Memory B cell (primary cell): ENCODE measurements around the gene LPP.
"Not testable (repeated sequence)": the region's sequence is repeated elsewhere in the genome, so short reads cannot be mapped to it uniquely, and the experiment has no call there.

Experiments
- ATAC-seq: fragments of 150-1000 bp; cut with Tn5 transposase; 2 replicates; pipeline ENCODE4 v1.10.0; 2021; ENCODE audit warnings: low read depth, mild to moderate bottlenecking, moderate library complexity
- DNase-seq, 2 donors: peaks; one replicate each; pipeline ENCODE4 v3.0.0; 2022; ENCODE audit warnings: low spot score in 2 of 2
- H3K27ac Mint-ChIP-seq: one replicate; pipeline ENCODE4 v1.8.0; 2022; ENCODE audit warnings: mild to moderate bottlenecking, moderate library complexity, mixed read lengths
- H3K27me3 Mint-ChIP-seq: one replicate; pipeline ENCODE4 v1.8.0; 2022; ENCODE audit warnings: mixed read lengths
- H3K36me3 Mint-ChIP-seq: one replicate; pipeline ENCODE4 v1.8.0; 2022; ENCODE audit warnings: mild to moderate bottlenecking, mixed read lengths
- H3K4me1 Mint-ChIP-seq: one replicate; pipeline ENCODE4 v1.8.0; 2022; ENCODE audit warnings: mixed read lengths
- H3K4me3 Mint-ChIP-seq: one replicate; pipeline ENCODE4 v1.8.0; 2022; ENCODE audit warnings: mild to moderate bottlenecking, moderate library complexity, mixed read lengths
- H3K9me3 Mint-ChIP-seq: one replicate; pipeline ENCODE4 v1.8.0; 2022; ENCODE audit warnings: mixed read lengths

LPP gene

GRCh38 chr3:188416041-188416440 is 262.1 kb downstream of the LPP start:
- Mint-ChIP-seq H3K27ac (no peak overlapping the region), H3K4me1 (peaks cover 17% of the 10 kb centered on the region), H3K27me3 (no peaks in the 10 kb centered on the region), H3K4me3 (no peak overlapping the region), H3K9me3 (no peaks in the 10 kb centered on the region), H3K36me3 (peaks cover 2% of the 10 kb centered on the region)
- DNase-seq (no peak), ATAC-seq (no peak)

- peaks cover under 1% of the 10 kb centered on the region for H3K36me3 Mint-ChIP-seq
- H3K4me1 Mint-ChIP-seq: peaks cover 24% of the 10 kb centered on the region
- no peaks in the 10 kb centered on the region for H3K27me3 Mint-ChIP-seq
- peak overlapping the region; percentile 19 for H3K4me3 Mint-ChIP-seq
- ATAC-seq: no peak
- peak overlapping the region; percentile 76 for H3K27ac Mint-ChIP-seq
- no peak for DNase-seq
- no peaks in the 10 kb centered on the region for H3K9me3 Mint-ChIP-seq
Measured at GRCh38 chr3:188417271-188417696, 263.3 kb downstream of the LPP start.

GRCh38 chr3:188417766-188418165 is 263.8 kb downstream of the LPP start:
- H3K27me3 Mint-ChIP-seq: no peaks in the 10 kb centered on the region
- H3K4me3 Mint-ChIP-seq: peak overlapping the region; percentile 19
- peaks cover 2% of the 10 kb centered on the region for H3K9me3 Mint-ChIP-seq
- H3K4me1 Mint-ChIP-seq: peaks cover 27% of the 10 kb centered on the region
- H3K36me3 Mint-ChIP-seq: no peaks in the 10 kb centered on the region
- DNase-seq (no peak), ATAC-seq (no peak)
- H3K27ac Mint-ChIP-seq: peak overlapping the region; percentile 76

DNA sequence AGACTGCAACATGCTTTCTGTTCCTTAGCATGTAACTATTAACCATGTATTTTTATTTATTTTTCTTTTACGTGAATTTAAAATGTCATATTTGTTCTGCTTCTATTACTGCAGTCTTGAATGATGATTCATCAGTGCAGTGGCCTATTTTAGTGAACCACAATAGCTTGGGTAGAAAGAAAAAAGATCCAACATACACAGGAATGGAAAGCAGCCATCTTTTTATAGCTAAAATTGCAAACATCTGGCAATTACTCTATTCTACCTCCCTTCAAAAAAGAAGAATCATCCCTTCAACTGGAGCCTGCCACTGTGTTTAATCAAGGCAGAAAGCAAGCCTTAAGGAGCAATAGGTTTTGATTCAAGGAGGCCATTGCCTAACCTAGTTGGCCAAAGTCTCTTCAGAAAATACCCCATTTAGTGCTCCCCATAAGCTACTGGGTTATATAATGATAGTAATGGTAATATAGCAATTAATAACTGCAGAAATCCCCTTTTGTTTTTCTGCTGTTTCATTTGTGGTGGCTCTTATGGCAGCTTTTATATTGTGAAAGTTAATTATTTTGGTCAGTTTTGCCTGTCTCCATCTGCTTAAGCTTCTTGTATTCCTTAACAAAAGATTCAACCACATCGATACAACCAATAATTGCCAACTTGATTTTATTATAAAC is 267.3 kb downstream of the LPP start:
- peak; percentile 45 for ATAC-seq
- peak overlapping the region; percentile 99 for H3K27ac Mint-ChIP-seq
- no peak for DNase-seq
- peak overlapping the region; percentile 57 for H3K4me3 Mint-ChIP-seq
- peaks cover 8% of the 10 kb centered on the region for H3K9me3 Mint-ChIP-seq
- H3K27me3 Mint-ChIP-seq: no peaks in the 10 kb centered on the region
- H3K36me3 Mint-ChIP-seq: peaks cover 15% of the 10 kb centered on the region
- peaks cover 50% of the 10 kb centered on the region for H3K4me1 Mint-ChIP-seq

GRCh38 chr3:188421836-188422540 is 268.0 kb downstream of the LPP start:
- DNase-seq (peak in 1 of 2 donors; percentile 76), ATAC-seq (peak; percentile 94)
- Mint-ChIP-seq H3K27ac (peak overlapping the region; percentile 99), H3K4me1 (peaks cover 46% of the 10 kb centered on the region), H3K4me3 (peak overlapping the region; percentile 57), H3K9me3 (peaks cover 11% of the 10 kb centered on the region), H3K27me3 (no peaks in the 10 kb centered on the region), H3K36me3 (peaks cover 20% of the 10 kb centered on the region)

DNA sequence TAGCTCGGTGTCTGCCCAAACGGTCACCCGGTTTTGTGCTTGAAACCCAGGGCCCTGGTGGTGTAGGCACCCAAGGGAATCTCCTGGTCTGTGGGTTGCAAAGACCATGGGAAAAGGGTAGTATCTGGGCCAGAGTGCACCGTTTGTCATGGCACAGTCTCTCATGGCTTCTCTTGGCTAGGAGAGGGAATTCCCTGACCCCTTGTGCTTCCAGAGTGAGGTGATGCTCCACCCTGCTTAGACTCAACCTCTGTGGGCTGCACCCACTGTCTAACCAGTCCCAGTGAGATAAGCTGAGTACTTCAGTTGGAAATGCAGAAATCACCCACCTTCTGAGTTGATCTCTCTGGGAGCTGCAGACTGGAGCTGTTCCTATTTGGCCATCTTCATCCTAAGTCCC is 274.0 kb downstream of the LPP start:
- not testable (repeated sequence) for H3K27me3 Mint-ChIP-seq, ATAC-seq, H3K4me3 Mint-ChIP-seq, H3K27ac Mint-ChIP-seq, DNase-seq
- Mint-ChIP-seq H3K36me3 (peaks cover 29% of the 10 kb centered on the region), H3K9me3 (peaks cover 11% of the 10 kb centered on the region), H3K4me1 (peaks cover 41% of the 10 kb centered on the region)

GRCh38 chr3:188431040-188431439 is 277.1 kb downstream of the LPP start:
- Mint-ChIP-seq H3K27me3 (no peaks in the 10 kb centered on the region), H3K36me3 (peaks cover 24% of the 10 kb centered on the region), H3K4me3 (no peak overlapping the region), H3K4me1 (peaks cover 40% of the 10 kb centered on the region), H3K9me3 (peaks cover 12% of the 10 kb centered on the region), H3K27ac (peak overlapping the region; percentile 100)
- DNase-seq: no peak
- no peak for ATAC-seq

- DNase-seq (no peak), ATAC-seq (no peak)
- H3K9me3 Mint-ChIP-seq: peaks cover 10% of the 10 kb centered on the region
- no peak overlapping the region for H3K4me3 Mint-ChIP-seq
- H3K27me3 Mint-ChIP-seq: no peaks in the 10 kb centered on the region
- H3K27ac Mint-ChIP-seq: peak overlapping the region; percentile 100
- H3K4me1 Mint-ChIP-seq: peaks cover 38% of the 10 kb centered on the region
- peaks cover 20% of the 10 kb centered on the region for H3K36me3 Mint-ChIP-seq
Measured at GRCh38 chr3:188431553-188431952, 277.6 kb downstream of the LPP start.

- DNase-seq (peak in 1 of 2 donors; percentile 49), ATAC-seq (peak; percentile 97)
- H3K27me3 Mint-ChIP-seq: no peaks in the 10 kb centered on the region
- H3K36me3 Mint-ChIP-seq: peaks cover 19% of the 10 kb centered on the region
- H3K4me3 Mint-ChIP-seq: peak overlapping the region; percentile 80
- peaks cover 5% of the 10 kb centered on the region for H3K9me3 Mint-ChIP-seq
- peaks cover 47% of the 10 kb centered on the region for H3K4me1 Mint-ChIP-seq
- H3K27ac Mint-ChIP-seq: peak overlapping the region; percentile 100
Measured at GRCh38 chr3:188432802-188433520, 279.0 kb downstream of the LPP start.

DNA sequence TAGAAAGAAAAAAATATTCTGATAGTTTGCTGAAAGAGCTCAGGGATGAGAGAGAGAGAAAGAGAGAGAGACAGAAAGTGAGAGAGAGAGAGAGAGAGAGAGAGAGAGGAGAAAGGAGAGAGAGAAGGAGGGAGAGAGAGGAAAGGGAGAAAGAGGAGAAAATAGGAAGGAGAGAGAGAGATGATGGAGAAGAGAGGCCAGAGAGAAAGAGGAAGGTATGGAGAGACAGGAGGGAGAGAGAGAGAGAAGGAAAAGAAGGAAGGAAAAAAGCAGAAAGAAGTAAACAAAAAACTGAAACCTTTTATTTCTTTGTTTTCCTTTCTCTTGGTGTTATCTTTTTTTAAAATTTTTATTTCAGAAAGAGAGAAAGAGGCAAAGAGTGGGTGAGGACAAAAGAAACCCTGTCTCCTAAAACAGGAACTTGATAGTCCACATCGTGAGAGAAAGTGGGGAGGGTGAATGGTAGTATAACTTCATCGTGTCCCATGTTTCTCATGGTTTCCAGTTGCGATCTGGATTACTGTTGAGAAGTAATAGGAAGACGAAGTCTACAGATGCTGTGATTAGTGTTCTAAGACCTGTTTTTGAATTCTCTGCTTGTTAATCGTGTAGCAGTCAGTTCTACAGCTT is 279.7 kb downstream of the LPP start:
- H3K36me3 Mint-ChIP-seq: peaks cover 19% of the 10 kb centered on the region
- H3K27ac Mint-ChIP-seq: peak overlapping the region; percentile 100
- H3K9me3 Mint-ChIP-seq: peaks cover 5% of the 10 kb centered on the region
- ATAC-seq (peak; percentile 37), DNase-seq (no peak)
- peaks cover 48% of the 10 kb centered on the region for H3K4me1 Mint-ChIP-seq
- H3K4me3 Mint-ChIP-seq: peak overlapping the region; percentile 80
- H3K27me3 Mint-ChIP-seq: no peaks in the 10 kb centered on the region

DNA sequence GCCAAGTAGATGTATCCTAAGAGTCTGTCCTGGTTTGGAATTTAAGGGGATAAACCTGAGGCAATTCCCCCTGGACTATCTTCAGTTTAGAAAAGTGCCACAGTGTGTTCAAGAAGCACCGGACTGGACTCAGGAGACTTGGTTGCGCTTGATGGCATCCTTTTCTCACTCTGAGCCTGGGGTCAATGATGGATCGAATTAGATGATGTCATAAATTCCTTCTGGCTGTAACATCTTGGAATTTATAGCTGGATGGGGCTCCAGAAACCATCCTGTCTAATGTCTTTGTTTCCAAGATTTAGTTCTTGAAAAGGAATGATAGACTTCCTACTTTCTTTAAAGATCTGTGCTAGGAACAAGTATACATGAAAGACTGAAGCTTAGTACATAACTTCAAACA is 280.6 kb downstream of the LPP start:
- peaks cover 19% of the 10 kb centered on the region for H3K36me3 Mint-ChIP-seq
- H3K4me1 Mint-ChIP-seq: peaks cover 54% of the 10 kb centered on the region
- H3K27ac Mint-ChIP-seq: peak overlapping the region; percentile 100
- ATAC-seq (no peak), DNase-seq (no peak)
- peaks cover 5% of the 10 kb centered on the region for H3K9me3 Mint-ChIP-seq
- H3K4me3 Mint-ChIP-seq: no peak overlapping the region
- no peaks in the 10 kb centered on the region for H3K27me3 Mint-ChIP-seq

GRCh38 chr3:188435266-188435665 is 281.3 kb downstream of the LPP start:
- H3K27ac Mint-ChIP-seq: peak overlapping the region; percentile 85
- H3K4me1 Mint-ChIP-seq: peaks cover 57% of the 10 kb centered on the region
- ATAC-seq: no peak
- peaks cover 5% of the 10 kb centered on the region for H3K9me3 Mint-ChIP-seq
- no peaks in the 10 kb centered on the region for H3K27me3 Mint-ChIP-seq
- H3K36me3 Mint-ChIP-seq: peaks cover 19% of the 10 kb centered on the region
- no peak overlapping the region for H3K4me3 Mint-ChIP-seq
- DNase-seq: no peak

GRCh38 chr3:188437926-188438325 is 284.0 kb downstream of the LPP start:
- Mint-ChIP-seq H3K36me3 (peaks cover 17% of the 10 kb centered on the region), H3K27me3 (no peaks in the 10 kb centered on the region), H3K4me1 (peaks cover 56% of the 10 kb centered on the region), H3K27ac (peak overlapping the region; percentile 95), H3K4me3 (no peak overlapping the region), H3K9me3 (peaks cover 5% of the 10 kb centered on the region)
- no peak for DNase-seq
- no peak for ATAC-seq

DNA sequence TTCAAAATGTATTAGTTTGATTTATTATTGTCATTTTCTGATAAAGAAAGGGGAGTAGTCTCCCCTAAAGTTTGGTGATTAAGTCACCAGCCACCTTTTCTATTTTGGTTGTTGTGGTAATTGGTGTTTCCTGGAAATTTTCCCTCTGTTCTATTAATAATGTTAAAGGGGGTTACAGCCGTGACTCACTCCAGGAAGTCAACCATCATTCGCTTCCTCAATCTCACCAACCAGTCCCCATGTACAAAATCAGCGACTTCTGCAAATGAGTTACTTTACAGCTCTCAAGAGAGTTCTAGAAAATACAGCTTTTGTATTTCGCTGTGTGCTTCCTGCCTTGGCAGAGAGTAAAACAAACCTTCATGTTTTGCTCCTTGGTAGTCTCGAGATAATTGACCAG is 285.1 kb downstream of the LPP start:
- peak overlapping the region; percentile 95 for H3K27ac Mint-ChIP-seq
- H3K27me3 Mint-ChIP-seq: no peaks in the 10 kb centered on the region
- H3K4me3 Mint-ChIP-seq: no peak overlapping the region
- ATAC-seq (peak; percentile 94), DNase-seq (peak in 1 of 2 donors; percentile 68)
- H3K9me3 Mint-ChIP-seq: peaks cover 3% of the 10 kb centered on the region
- H3K36me3 Mint-ChIP-seq: peaks cover 14% of the 10 kb centered on the region
- H3K4me1 Mint-ChIP-seq: peaks cover 54% of the 10 kb centered on the region
